GM12878 (cell line): ENCODE results near the gene MOCOS. TPM values are rescaled to one million over a fixed set of nuclear protein-coding genes. Genes with fewer than 3 reads are reported as not detected.
A peak's percentile ranks its signal among the peaks of the same experiment; 100 is the strongest.

Source experiments
- ATAC-seq: fragments of 200-7000 bp; cut with Tn5 transposase; 3 replicates; pipeline ENCODE4 v1.9.1; 2020; ENCODE audit warnings: mild to moderate bottlenecking, moderate library complexity
- BruUV-seq: library from RNA; stranded (reverse); fragments of 400-500 nt; replicated peaks from 2 replicates; lab custom pipeline; 2021; lab: Mats Ljungman, UMichigan
- CTCF ChIA-PET: fragments of 300-600 bp; sonication (Branson Sonifier 250); formaldehyde crosslinking; extraction: SDS; loops from one replicate; lab custom pipeline; 2021; ENCODE audit warnings: inconsistent platforms; lab: Yijun Ruan, JAX
- POLR2A ChIA-PET: fragments of 350-600 bp; formaldehyde crosslinking; extraction: SDS; loops from one replicate; lab custom pipeline; 2021; ENCODE audit warnings: inconsistent platforms; lab: Charles Lee
- RAD21 ChIA-PET: fragments of 300-600 bp; sonication (Branson Sonifier 250); formaldehyde crosslinking; loops from one replicate; lab custom pipeline; 2023; ENCODE audit warnings: antibody characterized with exemption; ENCODE audit not compliant: unreplicated experiment; lab: Charles Lee
- SMC1A ChIA-PET: fragments of 300-600 bp; sonication (Branson Sonifier 250); formaldehyde crosslinking; loops from one replicate; lab custom pipeline; 2023; ENCODE audit not compliant: unreplicated experiment, uncharacterized antibody; lab: Charles Lee
- DNase-seq: peaks from one replicate; pipeline ENCODE4 v3.0.0-alpha.2; 2011; ENCODE audit warnings: low read depth, low spot score
- FAIRE-seq: peaks from 3 replicates; lab custom pipeline; 2011; peaks lifted over from hg19 to GRCh38; lab: Jason Lieb, UNC
- H2AFZ ChIP-seq: 2 replicates; pipeline ENCODE4 v1.6.0; 2011; ENCODE audit warnings: low read depth, low read length, control low read depth; ENCODE audit not compliant: control insufficient read depth
- H3K27ac ChIP-seq: 2 replicates; pipeline ENCODE4 v1.5.1; 2011; ENCODE audit warnings: control low read depth; ENCODE audit not compliant: control insufficient read depth, insufficient read depth
- H3K27me3 ChIP-seq, 2 experiments: replicated peaks in 1 of 2; 2 replicates each; pipeline versions ENCODE4 v1.6.0 to v1.6.1; 2011; ENCODE audit warnings: low read length in 1 of 2; ENCODE audit not compliant: control insufficient read depth in 2 of 2, insufficient read depth in 2 of 2
- H3K36me3 ChIP-seq, 2 experiments: 2 replicates each; pipeline ENCODE4 v1.5.1; 2011; ENCODE audit warnings: low read length in 1 of 2; ENCODE audit not compliant: control insufficient read depth in 2 of 2, insufficient read depth in 2 of 2
- H3K4me1 ChIP-seq: 2 replicates; pipeline ENCODE4 v1.6.1; 2011; ENCODE audit warnings: mild to moderate bottlenecking, low read length, moderate library complexity, mixed read lengths; ENCODE audit not compliant: control insufficient read depth, insufficient read depth
- H3K4me2 ChIP-seq: 2 replicates; pipeline ENCODE4 v1.6.0; 2011; ENCODE audit warnings: control low read depth; ENCODE audit not compliant: control insufficient read depth, insufficient read depth
- H3K4me3 ChIP-seq: fragments of 200-600 bp; sonication (generic); 2 replicates; pipeline ENCODE4 v1.5.1; 2016
- H3K79me2 ChIP-seq: 2 replicates; pipeline ENCODE4 v1.6.0; 2011; ENCODE audit warnings: low read length; ENCODE audit not compliant: control insufficient read depth, insufficient read depth
- H3K9ac ChIP-seq: 2 replicates; pipeline ENCODE4 v1.8.0; 2011; ENCODE audit warnings: low read length, control low read depth, mixed read lengths; ENCODE audit not compliant: control insufficient read depth, insufficient read depth
- H3K9me3 ChIP-seq: replicated peaks from 3 replicates; pipeline ENCODE4 v1.5.1; 2011; ENCODE audit warnings: mild to moderate bottlenecking, low read length; ENCODE audit not compliant: control insufficient read depth, insufficient read depth
- H4K20me1 ChIP-seq: 2 replicates; pipeline ENCODE4 v1.6.0; 2011; ENCODE audit not compliant: control insufficient read depth, insufficient read depth
- CBX5 ChIP-seq: sonication (generic); IDR thresholded peaks from 2 replicates; pipeline ENCODE4 v1.6.1; 2016; ENCODE audit warnings: low read depth, moderate library complexity, mild to moderate bottlenecking, inconsistent platforms
- EED ChIP-seq: sonication (generic); IDR thresholded peaks from 2 replicates; pipeline ENCODE4 v1.6.1; 2016; ENCODE audit warnings: antibody characterized with exemption, low read depth
- FOXM1 ChIP-seq: IDR thresholded peaks from 2 replicates; pipeline ENCODE4 v1.6.1; 2012; ENCODE audit warnings: low read depth, mild to moderate bottlenecking, inconsistent platforms, low read length, moderate library complexity
- HCFC1 ChIP-seq: fragments of 150-350 bp; IDR thresholded peaks from 2 replicates; pipeline ENCODE4 v1.6.1; 2014; ENCODE audit warnings: low read length
- JUNB ChIP-seq: IDR thresholded peaks from 2 replicates; pipeline ENCODE4 v1.6.1; 2016; ENCODE audit warnings: antibody characterized with exemption, mild to moderate bottlenecking
- MYB ChIP-seq: fragments of 150-350 bp; IDR thresholded peaks from 2 replicates; pipeline ENCODE4 v1.6.1; 2014; ENCODE audit warnings: mild to moderate bottlenecking, low read depth, low read length, borderline replicate concordance
- NBN ChIP-seq: fragments of 450-650 bp; IDR thresholded peaks from 2 replicates; pipeline ENCODE4 v1.6.1; 2016
- NR2F1 ChIP-seq: fragments of 450-650 bp; conservative IDR thresholded peaks from 2 replicates; pipeline ENCODE4 v1.6.1; 2017; ENCODE audit warnings: mild to moderate bottlenecking
- PBX3 ChIP-seq: IDR thresholded peaks from 2 replicates; pipeline ENCODE4 v1.6.1; 2011; ENCODE audit warnings: mild to moderate bottlenecking, low read depth, low read length, moderate library complexity; ENCODE audit not compliant: insufficient replicate concordance
- SRF ChIP-seq, 2 experiments: IDR thresholded peaks; 2 replicates each; pipeline ENCODE4 v1.6.1; 2011; ENCODE audit warnings: low read depth in 2 of 2, low read length in 2 of 2, mild to moderate bottlenecking in 1 of 2, moderate library complexity in 1 of 2
- whole genome bisulfite sequencing: methylation state at CpG from one replicate; pipeline ENCODE4 v1.1.6; 2016; ENCODE audit warnings: low lambda C conversion rate; ENCODE audit not compliant: insufficient replicate concordance, insufficient coverage; ENCODE audit errors: missing lambda C conversion rate; 5-methylcytosine and 5-hydroxymethylcytosine counted together
- in situ Hi-C: fragments of 300-500 bp; cut with MboI; formaldehyde crosslinking; loops from 9 replicates; pipeline ENCODE4 v1.14.3; 2018; ENCODE audit warnings: mixed read lengths
- intact Hi-C: fragments of 100-400 bp; cut with micrococcal nuclease; formaldehyde crosslinking; loops from one replicate; pipeline ENCODE4 v1.14.2; 2022; ENCODE audit not compliant: unreplicated experiment
- polyA plus RNA-seq, 11 experiments: library from polyadenylated mRNA; depleted of rRNA in 4 of 11; unstranded in 6 of 11; stranded (reverse) in 5 of 11; fragments of >200 nt; fragmentation: Nextera tagmentation in 4 of 11; fragmentation: Illumina TruSeq in 1 of 11; extraction: Ambion mirVana in 4 of 11; extraction: Trizol in 1 of 11; gene quantifications; 1 replicate in 1 of 11; 2 replicates in 10 of 11; pipeline versions ENCODE4 v1.2.1 to v1.2.3, GENCODE V29; 2011 to 2016; ENCODE audit warnings: inconsistent platforms in 2 of 11, missing spikeins in 2 of 11, low read depth in 1 of 11
- total RNA-seq, 4 experiments: library from RNA; depleted of rRNA in 3 of 4; stranded (reverse); fragments of >200 nt in 3 of 4; fragmentation: Illumina TruSeq in 1 of 4; extraction: Trizol in 1 of 4; gene quantifications; 2 replicates each; pipeline versions ENCODE4 v1.2.1 to v1.2.3, GENCODE V29; 2013 to 2021
- TF ChIP-seq, protein P1 (sequence below): fragments of 450-650 bp; formaldehyde crosslinking; IDR thresholded peaks from 2 replicates; pipeline ENCODE4 v1.4.0; 2020; ENCODE audit warnings: mild to moderate bottlenecking, moderate library complexity

The MOCOS gene
- total and polyA plus RNA-seq, 10 of the 15 experiments (the other 5 are each of a cell fraction or from before 2014, with no cell fraction given), result 0.16 to 0.56 (median 0.33) TPM

GRCh38 chr18:36141576-36141975 is 45.7 kb upstream of the MOCOS start (continued):
- TF ChIP-seq, protein P1, sequence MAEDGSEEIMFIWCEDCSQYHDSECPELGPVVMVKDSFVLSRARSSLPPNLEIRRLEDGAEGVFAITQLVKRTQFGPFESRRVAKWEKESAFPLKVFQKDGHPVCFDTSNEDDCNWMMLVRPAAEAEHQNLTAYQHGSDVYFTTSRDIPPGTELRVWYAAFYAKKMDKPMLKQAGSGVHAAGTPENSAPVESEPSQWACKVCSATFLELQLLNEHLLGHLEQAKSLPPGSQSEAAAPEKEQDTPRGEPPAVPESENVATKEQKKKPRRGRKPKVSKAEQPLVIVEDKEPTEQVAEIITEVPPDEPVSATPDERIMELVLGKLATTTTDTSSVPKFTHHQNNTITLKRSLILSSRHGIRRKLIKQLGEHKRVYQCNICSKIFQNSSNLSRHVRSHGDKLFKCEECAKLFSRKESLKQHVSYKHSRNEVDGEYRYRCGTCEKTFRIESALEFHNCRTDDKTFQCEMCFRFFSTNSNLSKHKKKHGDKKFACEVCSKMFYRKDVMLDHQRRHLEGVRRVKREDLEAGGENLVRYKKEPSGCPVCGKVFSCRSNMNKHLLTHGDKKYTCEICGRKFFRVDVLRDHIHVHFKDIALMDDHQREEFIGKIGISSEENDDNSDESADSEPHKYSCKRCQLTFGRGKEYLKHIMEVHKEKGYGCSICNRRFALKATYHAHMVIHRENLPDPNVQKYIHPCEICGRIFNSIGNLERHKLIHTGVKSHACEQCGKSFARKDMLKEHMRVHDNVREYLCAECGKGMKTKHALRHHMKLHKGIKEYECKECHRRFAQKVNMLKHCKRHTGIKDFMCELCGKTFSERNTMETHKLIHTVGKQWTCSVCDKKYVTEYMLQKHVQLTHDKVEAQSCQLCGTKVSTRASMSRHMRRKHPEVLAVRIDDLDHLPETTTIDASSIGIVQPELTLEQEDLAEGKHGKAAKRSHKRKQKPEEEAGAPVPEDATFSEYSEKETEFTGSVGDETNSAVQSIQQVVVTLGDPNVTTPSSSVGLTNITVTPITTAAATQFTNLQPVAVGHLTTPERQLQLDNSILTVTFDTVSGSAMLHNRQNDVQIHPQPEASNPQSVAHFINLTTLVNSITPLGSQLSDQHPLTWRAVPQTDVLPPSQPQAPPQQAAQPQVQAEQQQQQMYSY (CRISPR knock-in tag), result no peak
- TF ChIP-seq NR2F1, result no peak
- no peak for TF ChIP-seq JUNB
- no peak for TF ChIP-seq PBX3
- TF ChIP-seq HCFC1, result no peak
- TF ChIP-seq NBN, result no peak
- TF ChIP-seq MYB, result no peak
- no peak for TF ChIP-seq EED

DNA sequence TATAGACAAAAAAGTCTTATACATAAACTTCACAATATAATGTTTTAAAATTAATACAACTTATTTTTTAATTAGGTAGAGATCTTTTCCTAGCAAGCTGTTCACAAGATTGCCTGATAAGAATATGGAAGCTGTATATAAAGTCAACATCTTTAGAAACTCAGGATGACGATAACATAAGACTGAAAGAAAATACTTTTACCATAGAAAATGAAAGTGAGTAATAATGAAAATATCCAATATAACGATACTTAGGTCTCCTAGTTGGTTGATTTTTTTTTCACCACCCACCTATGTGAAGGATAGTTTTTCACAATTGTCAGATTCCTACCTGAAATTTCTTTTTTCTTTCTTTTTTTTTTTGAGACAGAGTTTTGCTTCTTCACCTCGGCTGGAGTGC is 44.5 kb upstream of the MOCOS start:
- in situ Hi-C loops, result no loop called here
- WGBS, result 30% methylated on average over 3 of the region's 3 CpGs
- Histone ChIP-seq H3K36me3 (peaks cover 3 to 37% of the 10 kb centered on the region in 2 experiments), H3K4me2 (no peak overlapping the region), H3K9me3 (no peaks in the 10 kb centered on the region), H3K79me2 (no peaks in the 10 kb centered on the region; the same call in 1 of the 2 replicates), H4K20me1 (no peaks in the 10 kb centered on the region), H3K4me1 (no peaks in the 10 kb centered on the region), H3K27me3 (no peaks in the 10 kb centered on the region), H2AFZ (no peak overlapping the region), H3K4me3 (no peak overlapping the region), H3K9ac (no peak overlapping the region), H3K27ac (no peak overlapping the region)
- DNase-seq (no peak), FAIRE-seq (no peak), ATAC-seq (peak; percentile 18; the same call in 1 of the 3 replicates)
- ChIA-PET POLR2A (interaction anchor here (1.5 kb wide), 1 partner anchor 19 kb away, joined by 6 read pairs; no protein-coding TSS in a partner anchor), CTCF (interaction anchor here (0.5 to 1.0 kb wide), 2 partner anchors 14 to 426 kb away, joined by 3 to 5 read pairs; partner anchors contain the start of gene SLC39A6), SMC1A (interaction anchor here (1.3 kb wide), 1 partner anchor 9 kb away, joined by 3 read pairs; no protein-coding TSS in a partner anchor), RAD21 (no interaction called here)
- BruUV-seq, result no TSS peak
- TF ChIP-seq FOXM1, result no peak
- TF ChIP-seq JUNB, result peak; percentile 41; the same call in 1 of the 2 replicates
- no peak for TF ChIP-seq CBX5
- no peak for TF ChIP-seq SRF (IDR thresholded peaks at IDR 0.05; ENCODE audit: low read depth in 2 of 2, low read length in 2 of 2)
- intact Hi-C loops, result no loop called here
